Measurements from ENCODE around the gene MICU1.
"Not testable (repeated sequence)": the region's sequence is repeated elsewhere in the genome, so short reads cannot be mapped to it uniquely, and the experiment has no call there.

The MICU1 gene

GRCh38 chr10:72385724-72386123, 240.2 kb downstream of the MICU1 start:
- no peak for ATAC-seq (ENCODE audit: low read depth)

GRCh38 chr10:72384982-72385381, 240.9 kb downstream of the MICU1 start:
- not testable (repeated sequence) for ATAC-seq (ENCODE audit: low read depth); H3K27me3 ChIP-seq (ENCODE audit: insufficient read depth, poor library complexity, severe bottlenecking); H3K9me3 ChIP-seq (ENCODE audit: severe bottlenecking); H3K4me1 ChIP-seq (ENCODE audit: insufficient read depth, poor library complexity, severe bottlenecking); H3K27ac ChIP-seq (ENCODE audit: poor library complexity, severe bottlenecking); H3K4me3 ChIP-seq (ENCODE audit: severe bottlenecking); DNase-seq (ENCODE audit: low spot score); H3K36me3 ChIP-seq (ENCODE audit: low read depth)

More at GRCh38 chr10:72385724-72386123, 240.2 kb downstream of the MICU1 start:
- Histone ChIP-seq H3K9me3 (ENCODE audit: severe bottlenecking) (no peaks in the 10 kb centered on the region), H3K27me3 (ENCODE audit: insufficient read depth, poor library complexity, severe bottlenecking) (no peaks in the 10 kb centered on the region), H3K27ac (ENCODE audit: poor library complexity, severe bottlenecking) (no peak overlapping the region), H3K36me3 (ENCODE audit: low read depth) (no peaks in the 10 kb centered on the region), H3K4me1 (ENCODE audit: insufficient read depth, poor library complexity, severe bottlenecking) (no peaks in the 10 kb centered on the region), H3K4me3 (ENCODE audit: severe bottlenecking) (no peak overlapping the region)
- no peak for TF ChIP-seq CTCF (IDR thresholded peaks at IDR 0.05; ENCODE audit: poor library complexity, severe bottlenecking)
- DNase-seq (ENCODE audit: low spot score), result no peak

GRCh38 chr10:72379776-72380175, 246.1 kb downstream of the MICU1 start:
- no peaks in the 10 kb centered on the region for H3K9me3 ChIP-seq (ENCODE audit: severe bottlenecking)
- no peak overlapping the region for H3K27ac ChIP-seq (ENCODE audit: poor library complexity, severe bottlenecking)
- no peak overlapping the region for H3K4me3 ChIP-seq (ENCODE audit: severe bottlenecking)
- DNase-seq (ENCODE audit: low spot score) (no peak), ATAC-seq (ENCODE audit: low read depth) (no peak)
- no peaks in the 10 kb centered on the region for H3K4me1 ChIP-seq (ENCODE audit: insufficient read depth, poor library complexity, severe bottlenecking)
- no peak for TF ChIP-seq CTCF (IDR thresholded peaks at IDR 0.05; ENCODE audit: poor library complexity, severe bottlenecking)
- no peaks in the 10 kb centered on the region for H3K36me3 ChIP-seq (ENCODE audit: low read depth)
- H3K27me3 ChIP-seq (ENCODE audit: insufficient read depth, poor library complexity, severe bottlenecking), result no peaks in the 10 kb centered on the region

- Histone ChIP-seq H3K9me3 (ENCODE audit: severe bottlenecking) (no peaks in the 10 kb centered on the region), H3K4me1 (ENCODE audit: insufficient read depth, poor library complexity, severe bottlenecking) (no peaks in the 10 kb centered on the region), H3K27ac (ENCODE audit: poor library complexity, severe bottlenecking) (no peak overlapping the region), H3K36me3 (ENCODE audit: low read depth) (no peaks in the 10 kb centered on the region), H3K4me3 (ENCODE audit: severe bottlenecking) (no peak overlapping the region), H3K27me3 (ENCODE audit: insufficient read depth, poor library complexity, severe bottlenecking) (no peaks in the 10 kb centered on the region)
- ATAC-seq (ENCODE audit: low read depth) (no peak), DNase-seq (ENCODE audit: low spot score) (no peak)
- no peak for TF ChIP-seq CTCF (IDR thresholded peaks at IDR 0.05; ENCODE audit: poor library complexity, severe bottlenecking)
These were observed 246.8 kb downstream of the MICU1 start for GRCh38 chr10:72379062-72379461.

- no peak overlapping the region for H3K27ac ChIP-seq (ENCODE audit: poor library complexity, severe bottlenecking)
- no peak overlapping the region for H3K4me3 ChIP-seq (ENCODE audit: severe bottlenecking)
- ATAC-seq (ENCODE audit: low read depth) (peak; percentile 62), DNase-seq (ENCODE audit: low spot score) (no peak)
- no peaks in the 10 kb centered on the region for H3K4me1 ChIP-seq (ENCODE audit: insufficient read depth, poor library complexity, severe bottlenecking)
- no peaks in the 10 kb centered on the region for H3K27me3 ChIP-seq (ENCODE audit: insufficient read depth, poor library complexity, severe bottlenecking)
- no peaks in the 10 kb centered on the region for H3K36me3 ChIP-seq (ENCODE audit: low read depth)
- peak; percentile 22 for TF ChIP-seq CTCF (IDR thresholded peaks at IDR 0.05; ENCODE audit: poor library complexity, severe bottlenecking)
- H3K9me3 ChIP-seq (ENCODE audit: severe bottlenecking), result no peaks in the 10 kb centered on the region
These were observed 250.3 kb downstream of the MICU1 start for GRCh38 chr10:72375585-72375984.
